Mesodermal cell (in vitro differentiated cells): ENCODE measurements around the gene EFNA5. TPM values are rescaled to one million over a fixed set of nuclear protein-coding genes. Genes with fewer than 3 reads are reported as not detected.

Experiments used
- H3K27ac ChIP-seq: 2 replicates; pipeline ENCODE4 v1.7.0; 2013; ENCODE audit warnings: mild to moderate bottlenecking, low read depth, low read length, moderate library complexity; ENCODE audit not compliant: severe bottlenecking
- H3K36me3 ChIP-seq: 2 replicates; pipeline ENCODE4 v1.7.1; 2013; ENCODE audit warnings: mild to moderate bottlenecking, low read length, moderate library complexity; ENCODE audit not compliant: control insufficient read depth, insufficient read depth
- H3K4me1 ChIP-seq: one replicate; pipeline ENCODE4 v1.7.1; 2013; ENCODE audit warnings: mild to moderate bottlenecking, low read length; ENCODE audit not compliant: insufficient read depth, control insufficient read depth, poor library complexity, severe bottlenecking
- H3K4me3 ChIP-seq: 2 replicates; pipeline ENCODE4 v1.7.0; 2013; ENCODE audit warnings: low read length, control low read depth, mild to moderate bottlenecking; ENCODE audit not compliant: insufficient read depth, poor library complexity, severe bottlenecking; ENCODE audit errors: extremely low read depth
- H3K9me3 ChIP-seq: 2 replicates; pipeline ENCODE4 v1.7.1; 2013; ENCODE audit warnings: mild to moderate bottlenecking, low read length, moderate library complexity; ENCODE audit not compliant: control insufficient read depth
- WGBS, 2 experiments: methylation state at CpG; one replicate each; pipeline ENCODE4 v1.1.5; 2013; ENCODE audit warnings: missing lambda C conversion rate in 2 of 2; ENCODE audit not compliant: insufficient coverage in 2 of 2; 5-methylcytosine and 5-hydroxymethylcytosine counted together
- polyA plus RNA-seq, 2 experiments: library from polyadenylated mRNA; stranded (reverse); fragments of 50-300 nt; gene quantifications; one replicate each; pipeline ENCODE4 v1.2.3, GENCODE V29; 2013

The EFNA5 gene
- 8.3 TPM for polyA plus RNA-seq (2013, experiment 1 of 2)
- polyA plus RNA-seq (2013, experiment 2 of 2) = 6.0 TPM

- Histone ChIP-seq H3K27ac (peak within 1 kb of the TSS; percentile 83), H3K9me3 (no peaks in the 10 kb centered on the region), H3K36me3 (no peaks in the 10 kb centered on the region), H3K4me1 (peaks cover 8% of the 10 kb centered on the region), H3K4me3 (peak within 1 kb of the TSS; percentile 71)
- 0 to 1% methylated on average over 70 to 81 of the region's 84 CpGs for WGBS, 2 experiments
Observed at GRCh38 chr5:107670932-107671741, at the start of gene EFNA5. Gene EFNA5 (minus strand): TSS chr5:107670937.

- Histone ChIP-seq H3K9me3 (no peaks in the 10 kb centered on the region), H3K4me3 (no peak overlapping the region), H3K27ac (no peak overlapping the region), H3K36me3 (no peaks in the 10 kb centered on the region), H3K4me1 (no peaks in the 10 kb centered on the region)
- 83 to 88% methylated on average over 2 to 6 of the region's 6 CpGs for WGBS, 2 experiments
Observed at GRCh38 chr5:107719034-107719606, 48.4 kb upstream of the EFNA5 start.

DNA sequence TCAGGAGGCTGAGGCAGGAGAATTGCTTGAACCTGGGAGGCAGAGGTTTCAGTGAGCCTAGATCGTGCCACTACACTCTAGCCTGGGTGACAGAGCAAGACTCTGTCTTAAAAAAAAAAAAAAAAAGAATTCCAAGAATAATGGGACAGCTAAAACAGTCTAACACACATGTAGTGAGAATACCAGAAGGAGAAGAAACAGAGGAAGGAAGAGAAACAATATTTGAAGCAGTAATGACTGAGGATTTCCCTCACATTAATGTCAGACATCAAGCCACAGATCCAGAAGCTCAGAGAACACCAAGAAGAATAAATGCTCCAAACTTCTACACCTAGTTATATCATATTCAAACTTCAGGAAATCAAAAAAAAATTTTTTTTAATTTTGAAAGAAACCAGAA is 47.1 kb upstream of the EFNA5 start:
- Histone ChIP-seq H3K9me3 (no peaks in the 10 kb centered on the region), H3K27ac (no peak overlapping the region), H3K4me1 (no peaks in the 10 kb centered on the region), H3K4me3 (no peak overlapping the region), H3K36me3 (no peaks in the 10 kb centered on the region)
- no CpG with 5 or more reads among the region's 1 CpG for WGBS, 2 experiments

GRCh38 chr5:107713228-107713627 is 42.5 kb upstream of the EFNA5 start:
- no CpG with 5 or more reads among the region's 5 CpGs for WGBS, 2 experiments
- no peaks in the 10 kb centered on the region for H3K9me3 ChIP-seq
- no peaks in the 10 kb centered on the region for H3K4me1 ChIP-seq
- H3K4me3 ChIP-seq = no peak overlapping the region
- no peaks in the 10 kb centered on the region for H3K36me3 ChIP-seq
- H3K27ac ChIP-seq = no peak overlapping the region

DNA sequence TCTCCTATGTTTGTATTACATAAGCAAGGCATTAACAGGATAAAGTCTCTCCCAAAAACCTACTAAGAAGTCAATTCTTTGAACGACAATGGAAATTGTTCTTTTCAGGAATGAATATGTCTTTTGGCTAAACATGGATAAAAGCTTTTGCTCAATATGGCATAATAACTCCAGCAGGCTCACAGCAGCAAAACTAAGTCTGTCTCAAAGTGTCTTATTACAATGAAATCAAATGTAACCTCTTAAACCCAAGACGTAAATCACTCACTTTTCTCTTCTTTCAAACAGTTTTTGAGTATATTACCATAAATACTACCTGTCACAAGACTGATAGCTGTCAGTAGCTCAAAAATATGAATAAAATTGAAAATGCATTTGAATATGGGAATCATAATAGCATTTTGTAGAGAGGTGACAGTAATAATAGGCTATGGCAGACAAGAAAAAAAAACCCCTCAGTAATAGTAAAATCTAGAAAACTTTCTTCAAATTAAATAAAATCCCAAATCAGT is 41.7 kb upstream of the EFNA5 start:
- Histone ChIP-seq H3K4me1 (no peaks in the 10 kb centered on the region), H3K4me3 (no peak overlapping the region), H3K36me3 (no peaks in the 10 kb centered on the region), H3K27ac (no peak overlapping the region), H3K9me3 (no peaks in the 10 kb centered on the region)
- WGBS, 2 experiments = no CpG with 5 or more reads among the region's 2 CpGs

GRCh38 chr5:107705402-107706014 is 34.8 kb upstream of the EFNA5 start:
- no peaks in the 10 kb centered on the region for H3K4me1 ChIP-seq
- H3K9me3 ChIP-seq = no peaks in the 10 kb centered on the region
- no peak overlapping the region for H3K4me3 ChIP-seq
- no peaks in the 10 kb centered on the region for H3K36me3 ChIP-seq
- H3K27ac ChIP-seq = no peak overlapping the region
- WGBS, 2 experiments = 33 to 45% methylated on average over 2 of the region's 5 CpGs

DNA sequence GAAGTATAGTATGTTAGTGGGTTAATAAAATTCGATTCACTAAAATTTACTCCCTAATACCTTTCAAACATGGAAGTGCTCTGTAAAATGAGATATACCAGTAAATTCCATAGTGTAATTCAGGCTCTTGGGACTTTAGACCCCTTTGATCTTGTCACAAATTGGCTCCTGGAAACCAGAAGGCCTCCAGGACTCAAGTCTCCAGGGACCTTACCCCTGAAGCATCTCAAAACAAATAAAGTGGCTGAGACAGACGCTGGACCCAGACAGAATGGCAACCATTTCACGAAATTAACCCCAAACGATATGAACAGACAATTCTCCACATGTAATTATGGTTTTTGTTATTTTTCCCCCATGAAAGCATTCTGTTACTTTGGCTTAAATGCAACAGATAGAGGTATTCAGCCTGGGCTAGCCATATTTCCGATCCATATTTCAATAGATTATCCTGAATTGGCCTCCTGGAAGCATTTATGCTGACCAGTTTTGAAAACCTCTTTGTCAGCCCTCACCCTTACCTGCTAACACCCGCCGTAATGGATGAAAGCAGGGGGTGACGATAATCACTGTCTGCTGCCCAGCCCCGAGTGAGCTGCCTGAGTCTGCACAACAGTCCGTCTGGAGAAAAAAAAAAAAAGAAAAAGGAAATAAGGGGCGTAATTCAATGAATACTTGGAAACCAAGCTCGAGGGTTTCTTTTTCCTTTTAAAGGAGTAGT is 34.1 kb upstream of the EFNA5 start:
- H3K36me3 ChIP-seq = no peaks in the 10 kb centered on the region
- no peak overlapping the region for H3K4me3 ChIP-seq
- 70 to 88% methylated on average over 7 to 9 of the region's 12 CpGs for WGBS, 2 experiments
- H3K4me1 ChIP-seq = no peaks in the 10 kb centered on the region
- H3K9me3 ChIP-seq = no peaks in the 10 kb centered on the region
- H3K27ac ChIP-seq = no peak overlapping the region

DNA sequence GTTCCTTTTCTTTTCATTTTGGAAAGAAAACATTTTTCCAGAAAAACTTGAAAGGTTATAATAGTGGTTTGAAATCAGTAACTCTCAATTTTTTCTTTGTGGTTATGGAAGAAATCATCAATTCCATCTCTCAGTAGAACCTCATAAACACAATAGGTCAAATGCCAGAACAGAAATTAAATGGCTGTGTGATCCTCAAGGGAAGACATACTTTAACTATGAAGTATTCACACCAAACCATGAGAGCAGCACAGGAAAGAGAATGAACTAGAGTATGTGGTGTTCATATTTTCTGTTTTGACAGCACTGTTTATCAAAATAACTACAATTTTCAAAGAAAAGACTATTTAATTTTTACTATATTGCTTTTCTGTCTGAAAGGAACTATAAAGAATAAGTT is 29.7 kb upstream of the EFNA5 start:
- Histone ChIP-seq H3K9me3 (no peaks in the 10 kb centered on the region), H3K4me1 (no peaks in the 10 kb centered on the region), H3K36me3 (no peaks in the 10 kb centered on the region), H3K27ac (no peak overlapping the region), H3K4me3 (no peak overlapping the region)

GRCh38 chr5:107699425-107699824 is 28.7 kb upstream of the EFNA5 start:
- H3K9me3 ChIP-seq = no peaks in the 10 kb centered on the region
- H3K4me1 ChIP-seq = no peaks in the 10 kb centered on the region
- H3K27ac ChIP-seq = no peak overlapping the region
- H3K4me3 ChIP-seq = no peak overlapping the region
- WGBS, 2 experiments = no CpG with 5 or more reads among the region's 1 CpG
- H3K36me3 ChIP-seq = no peaks in the 10 kb centered on the region

DNA sequence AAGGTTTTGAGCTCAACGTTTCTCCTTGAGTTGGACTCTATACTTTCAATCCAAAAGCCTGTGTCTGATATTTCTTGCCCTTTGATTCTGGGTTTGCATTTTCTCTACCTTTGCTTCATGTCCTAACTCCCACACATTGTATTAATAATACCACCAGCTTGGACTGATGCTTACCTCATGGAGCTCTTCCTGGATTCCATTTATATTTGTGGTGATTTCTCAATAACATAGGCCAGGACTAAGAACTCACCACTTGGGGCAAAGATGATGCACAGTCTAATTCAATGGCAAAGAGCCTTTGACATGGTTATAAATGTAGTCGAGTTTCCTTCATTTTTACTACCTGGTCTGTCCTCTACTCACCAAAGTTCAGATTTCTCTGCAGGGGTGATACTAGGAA is 27.5 kb upstream of the EFNA5 start:
- Histone ChIP-seq H3K36me3 (no peaks in the 10 kb centered on the region), H3K27ac (no peak overlapping the region), H3K4me1 (no peaks in the 10 kb centered on the region), H3K9me3 (no peaks in the 10 kb centered on the region), H3K4me3 (no peak overlapping the region)
- WGBS, 2 experiments = 90 to 95% methylated on average over 2 of the region's 2 CpGs
